GM18951 (cell line): ENCODE results near the gene MEGF11.

Experiments
- POLR2A ChIP-seq: IDR thresholded peaks from 4 replicates; pipeline ENCODE4 v1.6.1; 2011; ENCODE audit warnings: mild to moderate bottlenecking; ENCODE audit not compliant: insufficient read length, insufficient read depth; ENCODE audit errors: extremely low read depth
- in situ Hi-C: fragments of 300-500 bp; cut with MboI; formaldehyde crosslinking; loops from one replicate; pipeline ENCODE4 v1.12.0; 2022; ENCODE audit warnings: low sequenced_read_pairs, mixed read lengths, inconsistent platforms; ENCODE audit not compliant: unreplicated experiment

MEGF11 gene

DNA sequence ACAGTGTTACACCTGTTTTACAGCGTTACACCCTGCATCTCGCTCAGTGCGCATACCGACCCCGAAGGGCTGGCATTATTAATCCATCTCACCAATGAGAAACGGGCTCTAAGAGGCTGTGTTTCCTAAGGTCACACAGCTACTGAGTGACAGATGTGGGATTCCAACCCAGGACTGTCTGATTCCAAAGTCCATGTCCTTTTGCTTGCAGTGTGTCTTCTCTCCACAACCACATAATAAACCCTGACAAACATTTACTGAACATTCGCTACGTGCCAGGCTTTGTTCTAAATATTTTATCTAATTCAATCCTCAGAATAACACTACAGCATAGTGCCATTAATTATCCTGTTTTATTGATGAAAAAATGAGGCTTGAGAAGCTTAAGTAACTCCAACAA, 305.2 kb downstream of the MEGF11 start:
- no peak for TF ChIP-seq POLR2A
- in situ Hi-C loops = no loop called here

DNA sequence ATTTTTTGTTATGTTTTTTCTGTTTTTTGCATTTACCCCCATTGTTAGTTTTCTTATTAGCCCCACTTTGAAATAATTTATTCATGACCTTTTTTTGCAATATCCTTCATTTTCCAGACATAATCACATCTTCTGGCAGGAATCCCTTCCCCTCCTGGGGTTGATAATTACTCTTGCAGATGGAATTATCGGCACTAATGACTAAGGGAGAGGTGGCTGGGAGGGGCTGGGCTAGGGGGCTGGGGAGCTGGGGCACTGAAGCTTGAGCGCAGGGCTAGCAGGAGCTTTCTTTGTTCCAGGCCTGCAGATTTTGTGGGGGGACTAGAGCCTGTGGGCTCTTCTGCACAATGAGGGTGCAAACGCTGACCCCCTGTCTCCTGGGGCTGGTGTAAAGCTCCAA, 306.5 kb downstream of the MEGF11 start:
- in situ Hi-C loops = no loop called here
- no peak for TF ChIP-seq POLR2A

DNA sequence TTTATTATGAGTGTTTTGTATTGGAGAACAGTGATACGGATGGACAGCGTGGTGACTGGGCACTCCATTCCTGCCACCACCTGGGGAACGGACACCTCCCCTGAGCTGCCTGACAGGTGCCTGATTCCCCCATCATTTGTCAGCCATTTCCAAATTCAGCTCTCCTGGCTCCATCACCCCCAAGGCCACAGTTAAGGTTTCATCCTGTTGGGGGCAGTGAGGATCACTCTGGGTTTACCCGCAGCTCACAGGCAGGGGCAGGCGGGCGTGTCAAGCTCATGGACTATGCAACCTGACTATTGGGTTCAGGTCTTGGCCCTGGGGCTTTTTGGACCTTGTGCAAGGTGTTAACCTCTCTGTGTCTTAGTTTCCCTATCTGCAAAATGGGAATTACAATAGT, 307.9 kb downstream of the MEGF11 start:
- no peak for TF ChIP-seq POLR2A
- in situ Hi-C loops = no loop called here

DNA sequence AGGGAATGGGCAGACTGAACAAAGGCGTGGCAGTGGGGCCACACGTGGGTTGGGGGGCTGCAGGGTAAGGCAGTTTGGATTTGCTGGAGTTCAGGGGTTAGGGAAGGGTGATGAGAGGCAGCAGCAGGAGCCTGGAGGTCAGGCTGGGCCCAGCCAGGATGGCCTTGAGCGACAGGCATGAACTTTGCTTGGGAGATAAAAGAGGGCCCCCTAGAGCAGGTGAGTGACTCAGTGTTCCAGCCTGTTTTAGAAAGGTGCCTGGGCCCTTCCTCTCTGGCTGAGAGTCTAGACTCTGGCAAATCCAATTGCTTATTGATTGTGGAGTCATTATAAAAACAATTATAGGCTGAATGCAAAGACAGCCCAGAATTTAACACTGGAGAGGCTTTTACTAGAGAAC, 309.1 kb downstream of the MEGF11 start:
- TF ChIP-seq POLR2A = no peak
- in situ Hi-C loops = no loop called here

DNA sequence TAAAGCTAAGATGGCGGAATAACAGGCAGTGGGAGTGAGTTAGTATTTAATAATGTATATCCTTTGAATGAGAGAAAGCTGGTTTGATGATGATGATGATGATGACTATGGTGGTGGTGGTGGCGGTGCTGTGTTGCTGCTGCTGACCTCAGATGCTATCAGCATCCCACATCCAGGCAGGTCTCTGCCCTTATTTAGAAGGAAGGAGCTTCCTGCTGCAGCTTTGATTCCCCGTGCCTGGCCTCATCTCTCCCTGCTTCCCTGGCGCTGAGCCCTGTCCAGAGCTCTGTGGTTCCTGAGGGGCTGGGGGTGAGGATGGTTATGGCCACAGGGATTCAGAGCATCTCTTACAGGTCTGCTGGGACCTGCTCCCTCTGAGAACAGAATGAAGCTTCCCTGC, 311.1 kb downstream of the MEGF11 start:
- no peak for TF ChIP-seq POLR2A
- in situ Hi-C loops = no loop called here

DNA sequence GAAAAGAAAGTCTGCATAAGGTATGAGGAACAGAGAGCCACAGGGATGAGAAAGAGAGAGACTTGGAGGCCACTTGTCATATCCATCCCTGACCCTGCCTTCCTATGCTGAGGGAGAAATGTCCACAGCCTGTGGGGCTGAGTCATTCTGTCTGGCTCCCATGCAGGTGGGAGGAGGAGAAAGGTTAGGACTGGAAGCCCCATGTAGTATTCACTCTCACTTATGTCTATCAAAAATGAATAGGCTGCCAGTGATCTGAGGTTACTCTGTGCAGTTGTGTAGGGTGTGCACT, 313.0 kb downstream of the MEGF11 start:
- no peak for TF ChIP-seq POLR2A
- in situ Hi-C loops = no loop called here

DNA sequence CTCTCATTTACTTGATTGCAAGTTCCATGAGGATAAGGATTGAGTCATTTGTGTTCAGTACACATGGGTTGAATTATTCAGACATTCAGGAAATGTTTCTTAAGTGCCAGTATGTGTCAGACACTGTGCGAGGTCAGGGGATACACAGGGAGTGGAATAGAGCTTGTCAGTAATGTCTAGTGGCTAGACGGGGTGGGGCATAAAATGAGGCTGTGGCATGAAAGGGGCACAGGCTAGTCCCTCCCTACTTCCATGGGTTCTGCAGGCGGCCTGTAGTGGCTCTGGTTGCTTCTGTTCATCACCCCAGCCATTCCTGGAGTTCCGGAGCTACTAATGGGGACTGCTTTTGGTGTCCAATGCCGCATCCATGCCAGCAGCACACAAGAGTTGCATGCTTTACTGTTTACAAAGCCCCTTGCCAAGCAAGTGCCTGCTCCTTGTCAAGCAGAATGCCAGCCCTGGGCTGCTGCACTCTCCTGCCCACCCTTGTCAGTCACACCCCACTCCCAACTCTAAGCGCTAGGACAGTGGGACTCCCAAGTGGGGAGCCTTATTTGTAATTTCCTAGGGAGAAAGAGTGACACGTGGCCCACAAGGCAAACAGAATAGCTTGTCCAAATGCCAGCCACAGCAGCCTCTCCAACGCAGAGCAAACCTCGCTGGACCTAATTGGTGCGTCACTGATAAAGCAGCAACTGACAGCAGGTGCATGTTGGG, 313.5 kb downstream of the MEGF11 start:
- in situ Hi-C loops = no loop called here
- TF ChIP-seq POLR2A = no peak

DNA sequence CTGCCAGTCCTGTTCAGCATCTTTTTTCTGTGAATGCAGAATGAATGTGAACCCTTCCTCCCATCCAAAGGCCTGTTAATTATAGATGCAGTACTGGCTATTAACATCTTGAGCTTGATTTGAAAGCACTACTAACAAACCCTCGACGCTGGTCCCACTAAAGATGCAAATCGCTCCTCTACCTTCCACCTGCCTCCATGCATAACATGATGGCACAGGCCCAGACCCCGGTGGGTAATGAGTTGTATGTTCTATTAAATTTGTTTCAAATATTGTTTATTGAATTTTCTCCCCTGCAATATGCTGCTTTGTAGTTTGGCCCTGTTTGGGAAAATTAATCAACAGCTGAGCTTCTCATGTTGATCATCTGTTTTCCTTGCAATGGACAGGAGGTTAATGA, 314.9 kb downstream of the MEGF11 start:
- in situ Hi-C loops = no loop called here
- no peak for TF ChIP-seq POLR2A

DNA sequence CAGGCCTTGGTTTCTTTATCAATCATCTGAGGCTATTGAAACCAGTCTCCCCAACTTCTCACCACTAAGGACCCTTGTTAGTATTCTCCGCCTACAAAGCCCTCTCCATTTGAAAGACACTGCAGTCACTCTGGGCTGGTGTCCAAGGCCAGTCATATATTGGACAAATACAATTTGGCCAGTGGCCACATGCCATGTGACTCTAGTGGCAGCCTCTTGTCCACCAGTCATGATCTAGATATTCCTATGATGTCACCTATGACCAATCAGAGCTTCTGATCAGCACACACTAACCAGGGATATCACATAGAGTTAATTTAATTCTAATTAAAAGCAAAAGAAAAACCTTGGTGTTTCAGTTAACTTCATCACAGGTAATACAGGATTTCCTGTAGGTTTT, 316.1 kb downstream of the MEGF11 start:
- no peak for TF ChIP-seq POLR2A
- in situ Hi-C loops = no loop called here

DNA sequence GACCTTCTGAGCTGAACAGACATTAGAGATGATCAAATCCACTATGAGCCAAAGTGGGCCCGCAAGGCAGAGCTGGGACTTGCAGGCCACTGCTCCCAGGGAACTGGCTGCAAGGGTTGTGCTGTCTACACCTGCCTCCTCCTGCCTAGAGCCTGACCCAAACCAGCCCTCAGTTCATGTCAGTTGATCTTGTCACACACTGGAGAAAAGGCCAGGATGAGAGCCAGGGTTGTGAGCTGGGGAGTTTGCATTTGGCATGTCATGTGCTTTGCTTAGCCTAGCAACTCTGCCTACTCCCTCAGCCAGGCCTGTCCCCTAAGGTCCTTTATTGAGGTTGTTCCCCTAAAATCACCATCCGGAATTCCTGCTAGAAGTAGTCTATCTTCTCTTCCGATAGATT, 316.5 kb downstream of the MEGF11 start:
- in situ Hi-C loops = no loop called here

DNA sequence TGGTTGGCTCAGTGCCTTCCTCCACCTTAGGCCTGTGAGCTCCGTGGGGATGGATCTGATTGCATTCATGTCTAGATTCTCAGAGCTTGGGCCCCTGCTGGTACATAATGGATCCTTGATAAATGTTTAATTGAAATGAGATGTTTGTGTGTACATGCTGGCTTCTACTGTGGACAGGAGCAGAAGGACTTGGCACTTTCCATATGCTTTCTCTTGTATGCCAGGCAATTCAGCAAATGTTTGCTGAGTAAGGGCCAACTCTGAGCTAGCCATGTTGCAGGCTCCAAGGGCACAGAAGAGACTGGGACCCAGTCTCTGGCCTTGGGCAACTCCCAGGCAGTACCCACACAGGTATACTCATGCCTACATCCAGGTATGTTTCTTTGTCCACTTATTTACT, 317.3 kb downstream of the MEGF11 start:
- no peak for TF ChIP-seq POLR2A

More for the DNA sequence above, 316.5 kb downstream of the MEGF11 start:
- TF ChIP-seq POLR2A = no peak

DNA sequence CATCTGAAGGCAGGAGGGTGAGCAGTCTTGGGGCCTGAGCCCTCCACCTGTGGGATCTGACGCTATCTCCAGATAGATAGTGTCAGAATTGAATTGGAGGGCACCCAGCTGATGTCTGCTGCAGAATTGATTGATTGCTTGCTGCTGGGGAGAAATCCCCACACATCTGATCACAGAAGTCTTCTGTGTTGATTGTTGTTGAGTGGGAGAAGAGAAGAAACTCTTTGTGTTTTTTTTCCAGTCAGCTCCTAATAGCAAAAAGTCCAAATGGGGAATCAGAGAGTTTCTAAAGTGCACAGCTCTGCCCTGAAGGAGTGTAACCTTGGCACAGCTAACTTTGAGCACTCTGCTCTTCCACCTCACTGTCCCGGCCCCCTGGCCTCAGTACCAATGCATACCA, 318.2 kb downstream of the MEGF11 start:
- in situ Hi-C loops = no loop called here
- no peak for TF ChIP-seq POLR2A

More for the DNA sequence above, 317.3 kb downstream of the MEGF11 start:
- in situ Hi-C loops = no loop called here

DNA sequence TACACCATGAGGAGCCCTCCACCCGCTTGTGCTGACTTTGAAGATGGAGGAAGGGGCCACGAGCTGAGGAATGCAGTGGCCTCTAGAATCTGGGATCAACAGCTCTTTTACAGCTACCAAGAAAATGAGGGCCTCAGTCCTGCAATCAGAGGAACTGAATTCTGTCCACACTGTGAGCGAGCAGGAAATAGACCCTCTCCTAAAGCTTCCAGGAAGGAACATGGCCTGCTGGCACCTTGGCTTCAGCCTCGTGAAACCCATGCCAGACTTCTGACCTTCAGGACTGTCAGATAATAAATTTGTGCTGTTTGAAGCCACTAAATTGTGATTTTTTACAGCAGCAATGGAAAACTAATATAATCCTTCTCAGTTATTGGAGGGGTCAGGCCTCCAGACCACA, 322.3 kb downstream of the MEGF11 start:
- in situ Hi-C loops = no loop called here
- TF ChIP-seq POLR2A = no peak

DNA sequence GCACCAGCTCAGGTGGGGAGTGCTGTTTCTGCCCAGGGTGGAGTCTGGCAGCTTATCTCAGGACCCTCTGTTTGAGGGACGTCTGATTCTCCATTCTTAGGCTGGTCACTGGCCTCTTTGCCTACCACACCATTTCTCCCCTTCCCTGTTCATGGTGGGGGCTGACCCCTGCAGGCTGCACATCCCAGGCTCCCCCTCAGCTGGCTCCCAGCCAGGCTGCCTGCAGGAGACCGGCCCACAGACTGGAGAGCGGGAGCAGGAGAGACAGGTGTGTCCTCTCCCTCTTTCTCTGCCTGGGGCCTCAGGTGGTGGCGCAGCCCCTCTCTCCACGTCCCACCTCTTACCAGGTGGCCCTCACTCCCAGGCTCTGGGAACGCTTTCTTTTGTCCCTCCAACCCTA, 323.4 kb downstream of the MEGF11 start:
- TF ChIP-seq POLR2A = no peak
- in situ Hi-C loops = no loop called here

DNA sequence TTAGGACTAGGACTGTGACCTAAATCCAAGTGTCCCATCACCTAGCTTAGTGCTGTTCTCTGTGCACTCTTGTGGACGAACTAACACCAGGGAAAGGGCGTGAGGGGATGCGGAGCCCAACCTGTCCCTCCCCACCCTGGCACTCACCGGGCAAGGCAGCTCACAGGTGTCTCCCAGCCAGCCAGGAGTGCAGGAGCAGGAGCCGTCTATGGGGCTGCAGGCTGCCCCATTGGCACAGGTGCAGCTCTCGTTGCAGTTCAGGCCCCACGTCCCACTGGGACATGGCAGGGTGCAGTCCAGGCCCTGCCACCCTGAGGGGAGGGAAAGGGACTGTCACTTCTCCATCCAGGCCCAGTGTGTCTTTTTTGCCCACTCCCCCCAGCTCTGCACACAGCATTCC, 324.0 kb downstream of the MEGF11 start:
- TF ChIP-seq POLR2A = no peak
- in situ Hi-C loops = no loop called here
